ENCODE measurements around the gene TUSC1.
"Not testable (repeated sequence)": the region's sequence is repeated elsewhere in the genome, so short reads cannot be mapped to it uniquely, and the experiment has no call there.

DNA sequence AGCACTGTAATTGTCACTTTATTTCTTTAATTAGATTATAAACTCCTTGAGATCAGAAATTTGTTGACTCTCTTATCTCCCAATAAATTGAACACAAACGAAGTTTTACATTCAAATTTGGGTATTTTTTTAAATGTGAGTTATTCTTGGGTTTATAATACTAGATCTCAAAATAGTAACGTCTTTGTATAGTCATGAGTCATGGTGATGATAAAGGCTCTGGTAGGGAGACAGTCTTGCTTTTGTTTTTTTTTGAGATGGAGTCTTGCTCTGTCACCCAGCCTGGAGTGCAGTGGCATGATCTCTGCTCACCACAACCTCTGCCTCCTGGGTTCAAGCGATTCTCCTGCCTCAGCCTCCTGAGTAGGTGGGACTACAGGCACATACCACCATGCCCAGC lies 22.7 kb upstream of the TUSC1 start:
- TF ChIP-seq, protein P1, sequence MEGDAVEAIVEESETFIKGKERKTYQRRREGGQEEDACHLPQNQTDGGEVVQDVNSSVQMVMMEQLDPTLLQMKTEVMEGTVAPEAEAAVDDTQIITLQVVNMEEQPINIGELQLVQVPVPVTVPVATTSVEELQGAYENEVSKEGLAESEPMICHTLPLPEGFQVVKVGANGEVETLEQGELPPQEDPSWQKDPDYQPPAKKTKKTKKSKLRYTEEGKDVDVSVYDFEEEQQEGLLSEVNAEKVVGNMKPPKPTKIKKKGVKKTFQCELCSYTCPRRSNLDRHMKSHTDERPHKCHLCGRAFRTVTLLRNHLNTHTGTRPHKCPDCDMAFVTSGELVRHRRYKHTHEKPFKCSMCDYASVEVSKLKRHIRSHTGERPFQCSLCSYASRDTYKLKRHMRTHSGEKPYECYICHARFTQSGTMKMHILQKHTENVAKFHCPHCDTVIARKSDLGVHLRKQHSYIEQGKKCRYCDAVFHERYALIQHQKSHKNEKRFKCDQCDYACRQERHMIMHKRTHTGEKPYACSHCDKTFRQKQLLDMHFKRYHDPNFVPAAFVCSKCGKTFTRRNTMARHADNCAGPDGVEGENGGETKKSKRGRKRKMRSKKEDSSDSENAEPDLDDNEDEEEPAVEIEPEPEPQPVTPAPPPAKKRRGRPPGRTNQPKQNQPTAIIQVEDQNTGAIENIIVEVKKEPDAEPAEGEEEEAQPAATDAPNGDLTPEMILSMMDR (IDR thresholded peaks at IDR 0.05; ENCODE audit: low read depth, low read length) = not testable (repeated sequence)
- TF ChIP-seq EZH2phosphoT487 (IDR thresholded peaks at IDR 0.05; ENCODE audit: low read depth) = not testable (repeated sequence)
